ENCODE measurements around the gene CHRNB2.

The CHRNB2 gene

DNA sequence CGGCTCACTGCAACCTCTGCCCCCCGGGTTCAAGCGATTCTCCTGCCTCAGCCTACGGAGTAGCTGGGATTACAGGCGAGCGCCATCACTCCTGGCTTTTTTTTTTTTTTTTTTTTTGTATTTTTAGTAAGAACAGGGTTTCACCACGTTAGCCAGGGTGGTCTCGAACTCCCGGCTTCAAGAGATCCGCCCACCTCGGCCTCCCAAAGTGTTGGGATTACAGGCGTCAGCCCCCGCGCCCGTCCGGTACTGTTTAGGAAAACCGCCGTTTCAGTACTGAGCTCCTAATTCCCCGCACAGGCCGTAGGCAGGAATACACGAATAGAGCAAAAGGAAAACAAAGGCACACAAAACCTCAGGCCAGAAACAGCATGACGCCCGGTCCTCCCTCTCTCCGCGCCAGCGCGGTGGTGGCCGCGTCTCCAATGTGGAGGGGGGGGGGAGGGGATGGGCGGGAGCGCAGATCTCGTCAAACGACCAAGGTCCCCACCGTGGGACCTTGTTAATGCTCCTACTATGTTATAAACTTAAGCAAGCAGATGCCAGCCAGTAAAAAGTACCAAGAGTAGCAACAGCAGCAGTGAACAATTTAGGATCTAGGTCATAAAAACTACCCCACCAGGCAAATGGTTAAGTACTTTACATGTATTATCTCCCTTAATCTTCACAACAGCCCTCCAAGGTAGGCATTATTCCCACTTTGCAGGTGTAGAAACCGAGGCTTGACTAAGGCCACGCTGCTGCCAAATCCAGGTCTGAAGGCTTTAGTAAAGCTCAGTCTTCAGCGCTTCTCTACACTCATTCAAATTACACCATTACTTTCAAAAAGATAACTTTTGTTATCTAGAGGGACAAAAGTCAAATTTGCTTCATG is 41.1 kb downstream of the CHRNB2 start (continued):
- TF ChIP-seq, protein P1, sequence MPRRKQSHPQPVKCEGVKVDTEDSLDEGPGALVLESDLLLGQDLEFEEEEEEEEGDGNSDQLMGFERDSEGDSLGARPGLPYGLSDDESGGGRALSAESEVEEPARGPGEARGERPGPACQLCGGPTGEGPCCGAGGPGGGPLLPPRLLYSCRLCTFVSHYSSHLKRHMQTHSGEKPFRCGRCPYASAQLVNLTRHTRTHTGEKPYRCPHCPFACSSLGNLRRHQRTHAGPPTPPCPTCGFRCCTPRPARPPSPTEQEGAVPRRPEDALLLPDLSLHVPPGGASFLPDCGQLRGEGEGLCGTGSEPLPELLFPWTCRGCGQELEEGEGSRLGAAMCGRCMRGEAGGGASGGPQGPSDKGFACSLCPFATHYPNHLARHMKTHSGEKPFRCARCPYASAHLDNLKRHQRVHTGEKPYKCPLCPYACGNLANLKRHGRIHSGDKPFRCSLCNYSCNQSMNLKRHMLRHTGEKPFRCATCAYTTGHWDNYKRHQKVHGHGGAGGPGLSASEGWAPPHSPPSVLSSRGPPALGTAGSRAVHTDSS (tag by site-specific recombination; IDR thresholded peaks at IDR 0.05) = no peak
- no peak for TF ChIP-seq ZNF302 (tag by site-specific recombination; IDR thresholded peaks at IDR 0.05; ENCODE audit: low read depth)
- TF ChIP-seq, protein P2, sequence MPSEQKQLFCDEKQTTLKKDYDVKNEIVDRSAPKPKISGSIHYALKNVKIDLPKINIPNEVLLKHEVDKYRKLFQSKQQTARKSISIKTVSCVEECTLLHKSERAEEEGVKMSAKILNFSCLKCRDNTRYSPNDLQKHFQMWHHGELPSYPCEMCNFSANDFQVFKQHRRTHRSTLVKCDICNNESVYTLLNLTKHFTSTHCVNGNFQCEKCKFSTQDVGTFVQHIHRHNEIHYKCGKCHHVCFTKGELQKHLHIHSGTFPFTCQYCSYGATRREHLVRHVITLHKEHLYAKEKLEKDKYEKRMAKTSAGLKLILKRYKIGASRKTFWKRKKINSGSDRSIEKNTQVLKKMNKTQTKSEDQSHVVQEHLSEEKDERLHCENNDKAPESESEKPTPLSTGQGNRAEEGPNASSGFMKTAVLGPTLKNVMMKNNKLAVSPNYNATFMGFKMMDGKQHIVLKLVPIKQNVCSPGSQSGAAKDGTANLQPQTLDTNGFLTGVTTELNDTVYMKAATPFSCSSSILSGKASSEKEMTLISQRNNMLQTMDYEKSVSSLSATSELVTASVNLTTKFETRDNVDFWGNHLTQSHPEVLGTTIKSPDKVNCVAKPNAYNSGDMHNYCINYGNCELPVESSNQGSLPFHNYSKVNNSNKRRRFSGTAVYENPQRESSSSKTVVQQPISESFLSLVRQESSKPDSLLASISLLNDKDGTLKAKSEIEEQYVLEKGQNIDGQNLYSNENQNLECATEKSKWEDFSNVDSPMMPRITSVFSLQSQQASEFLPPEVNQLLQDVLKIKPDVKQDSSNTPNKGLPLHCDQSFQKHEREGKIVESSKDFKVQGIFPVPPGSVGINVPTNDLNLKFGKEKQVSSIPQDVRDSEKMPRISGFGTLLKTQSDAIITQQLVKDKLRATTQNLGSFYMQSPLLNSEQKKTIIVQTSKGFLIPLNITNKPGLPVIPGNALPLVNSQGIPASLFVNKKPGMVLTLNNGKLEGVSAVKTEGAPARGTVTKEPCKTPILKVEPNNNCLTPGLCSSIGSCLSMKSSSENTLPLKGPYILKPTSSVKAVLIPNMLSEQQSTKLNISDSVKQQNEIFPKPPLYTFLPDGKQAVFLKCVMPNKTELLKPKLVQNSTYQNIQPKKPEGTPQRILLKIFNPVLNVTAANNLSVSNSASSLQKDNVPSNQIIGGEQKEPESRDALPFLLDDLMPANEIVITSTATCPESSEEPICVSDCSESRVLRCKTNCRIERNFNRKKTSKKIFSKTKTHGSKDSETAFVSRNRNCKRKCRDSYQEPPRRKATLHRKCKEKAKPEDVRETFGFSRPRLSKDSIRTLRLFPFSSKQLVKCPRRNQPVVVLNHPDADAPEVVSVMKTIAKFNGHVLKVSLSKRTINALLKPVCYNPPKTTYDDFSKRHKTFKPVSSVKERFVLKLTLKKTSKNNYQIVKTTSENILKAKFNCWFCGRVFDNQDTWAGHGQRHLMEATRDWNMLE (tag by site-specific recombination; conservative IDR thresholded peaks at IDR 0.05; ENCODE audit: low read depth) = no peak
- no peak for TF ChIP-seq ZSCAN30 (tag by site-specific recombination; IDR thresholded peaks at IDR 0.05)
- TF ChIP-seq ZNF37A (tag by site-specific recombination; IDR thresholded peaks at IDR 0.05) = no peak
- TF ChIP-seq ZNF514 (tag by site-specific recombination; IDR thresholded peaks at IDR 0.05) = no peak
- TF ChIP-seq, protein P3, sequence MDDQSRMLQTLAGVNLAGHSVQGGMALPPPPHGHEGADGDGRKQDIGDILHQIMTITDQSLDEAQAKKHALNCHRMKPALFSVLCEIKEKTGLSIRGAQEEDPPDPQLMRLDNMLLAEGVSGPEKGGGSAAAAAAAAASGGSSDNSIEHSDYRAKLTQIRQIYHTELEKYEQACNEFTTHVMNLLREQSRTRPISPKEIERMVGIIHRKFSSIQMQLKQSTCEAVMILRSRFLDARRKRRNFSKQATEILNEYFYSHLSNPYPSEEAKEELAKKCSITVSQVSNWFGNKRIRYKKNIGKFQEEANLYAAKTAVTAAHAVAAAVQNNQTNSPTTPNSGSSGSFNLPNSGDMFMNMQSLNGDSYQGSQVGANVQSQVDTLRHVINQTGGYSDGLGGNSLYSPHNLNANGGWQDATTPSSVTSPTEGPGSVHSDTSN (CRISPR knock-in tag; IDR thresholded peaks at IDR 0.05) = no peak
- TF ChIP-seq ZNF248 (tag by site-specific recombination; IDR thresholded peaks at IDR 0.05) = no peak
- no peak for TF ChIP-seq ZNF214 (tag by site-specific recombination; IDR thresholded peaks at IDR 0.05; ENCODE audit: borderline replicate concordance)
- TF ChIP-seq HOXA7 (CRISPR knock-in tag; IDR thresholded peaks at IDR 0.05; ENCODE audit: borderline replicate concordance) = no peak
- no peak for TF ChIP-seq SETDB1 (IDR thresholded peaks at IDR 0.05; ENCODE audit: insufficient read length, low read length)
- TF ChIP-seq MYNN (tag by site-specific recombination; IDR thresholded peaks at IDR 0.05; ENCODE audit: borderline replicate concordance) = no peak
- no peak for TF ChIP-seq ZNF112 (tag by site-specific recombination; IDR thresholded peaks at IDR 0.05)
- TF ChIP-seq ZNF157 (tag by site-specific recombination; IDR thresholded peaks at IDR 0.05) = no peak
- TF ChIP-seq ZNF221 (tag by site-specific recombination; IDR thresholded peaks at IDR 0.05; ENCODE audit: borderline replicate concordance) = no peak
- peak; percentile 17 for TF ChIP-seq ZNF629 (tag by site-specific recombination; IDR thresholded peaks at IDR 0.05)
- TF ChIP-seq, protein P4, sequence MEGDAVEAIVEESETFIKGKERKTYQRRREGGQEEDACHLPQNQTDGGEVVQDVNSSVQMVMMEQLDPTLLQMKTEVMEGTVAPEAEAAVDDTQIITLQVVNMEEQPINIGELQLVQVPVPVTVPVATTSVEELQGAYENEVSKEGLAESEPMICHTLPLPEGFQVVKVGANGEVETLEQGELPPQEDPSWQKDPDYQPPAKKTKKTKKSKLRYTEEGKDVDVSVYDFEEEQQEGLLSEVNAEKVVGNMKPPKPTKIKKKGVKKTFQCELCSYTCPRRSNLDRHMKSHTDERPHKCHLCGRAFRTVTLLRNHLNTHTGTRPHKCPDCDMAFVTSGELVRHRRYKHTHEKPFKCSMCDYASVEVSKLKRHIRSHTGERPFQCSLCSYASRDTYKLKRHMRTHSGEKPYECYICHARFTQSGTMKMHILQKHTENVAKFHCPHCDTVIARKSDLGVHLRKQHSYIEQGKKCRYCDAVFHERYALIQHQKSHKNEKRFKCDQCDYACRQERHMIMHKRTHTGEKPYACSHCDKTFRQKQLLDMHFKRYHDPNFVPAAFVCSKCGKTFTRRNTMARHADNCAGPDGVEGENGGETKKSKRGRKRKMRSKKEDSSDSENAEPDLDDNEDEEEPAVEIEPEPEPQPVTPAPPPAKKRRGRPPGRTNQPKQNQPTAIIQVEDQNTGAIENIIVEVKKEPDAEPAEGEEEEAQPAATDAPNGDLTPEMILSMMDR (tag by site-specific recombination; IDR thresholded peaks at IDR 0.05) = 0 out of 2 replicates have a peak, but pooled peaks have one; percentile 20
- TF ChIP-seq, protein P5, sequence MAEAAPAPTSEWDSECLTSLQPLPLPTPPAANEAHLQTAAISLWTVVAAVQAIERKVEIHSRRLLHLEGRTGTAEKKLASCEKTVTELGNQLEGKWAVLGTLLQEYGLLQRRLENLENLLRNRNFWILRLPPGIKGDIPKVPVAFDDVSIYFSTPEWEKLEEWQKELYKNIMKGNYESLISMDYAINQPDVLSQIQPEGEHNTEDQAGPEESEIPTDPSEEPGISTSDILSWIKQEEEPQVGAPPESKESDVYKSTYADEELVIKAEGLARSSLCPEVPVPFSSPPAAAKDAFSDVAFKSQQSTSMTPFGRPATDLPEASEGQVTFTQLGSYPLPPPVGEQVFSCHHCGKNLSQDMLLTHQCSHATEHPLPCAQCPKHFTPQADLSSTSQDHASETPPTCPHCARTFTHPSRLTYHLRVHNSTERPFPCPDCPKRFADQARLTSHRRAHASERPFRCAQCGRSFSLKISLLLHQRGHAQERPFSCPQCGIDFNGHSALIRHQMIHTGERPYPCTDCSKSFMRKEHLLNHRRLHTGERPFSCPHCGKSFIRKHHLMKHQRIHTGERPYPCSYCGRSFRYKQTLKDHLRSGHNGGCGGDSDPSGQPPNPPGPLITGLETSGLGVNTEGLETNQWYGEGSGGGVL (tag by site-specific recombination; IDR thresholded peaks at IDR 0.05) = peak; percentile 70
- TF ChIP-seq ZNF350 (tag by site-specific recombination; IDR thresholded peaks at IDR 0.05) = no peak
- no peak for TF ChIP-seq KLF7 (tag by site-specific recombination; IDR thresholded peaks at IDR 0.05; ENCODE audit: borderline replicate concordance)
- TF ChIP-seq SP2 (tag by site-specific recombination; IDR thresholded peaks at IDR 0.05) = no peak
- TF ChIP-seq ZSCAN23 (tag by site-specific recombination; IDR thresholded peaks at IDR 0.05) = no peak
- no peak for TF ChIP-seq ZNF747 (tag by site-specific recombination; IDR thresholded peaks at IDR 0.05)
- no peak for TF ChIP-seq ZNF777 (tag by site-specific recombination; IDR thresholded peaks at IDR 0.05; ENCODE audit: borderline replicate concordance)
- TF ChIP-seq KLF10 (tag by site-specific recombination; IDR thresholded peaks at IDR 0.05) = no peak
- no peak for TF ChIP-seq KLF8 (tag by site-specific recombination; IDR thresholded peaks at IDR 0.05)
- TF ChIP-seq ZBTB7A (tag by site-specific recombination; IDR thresholded peaks at IDR 0.05; ENCODE audit: low read depth) = no peak
- TF ChIP-seq ZBTB48 (tag by site-specific recombination; IDR thresholded peaks at IDR 0.05) = no peak
- peak; percentile 69 for TF ChIP-seq FEZF1 (tag by site-specific recombination; IDR thresholded peaks at IDR 0.05)

Measured in HEK293 (cell line).